NCI-H1694 (cell line): ENCODE measurements around the gene TSFM.

Source experiments
- DNase-seq: peaks from one replicate; lab custom pipeline; 2025; lab: John Stamatoyannopoulos, UW

Gene TSFM

GRCh38 chr12:57782608-57783465, at the start of gene TSFM:
TSS of gene TSFM (plus strand) at chr12:57782787. CDS start at chr12:57782802, 15 bp downstream.
- DNase-seq = peak; percentile 77

GRCh38 chr12:57733928-57734327, 48.7 kb upstream of the TSFM start:
- no peak for DNase-seq

GRCh38 chr12:57734591-57734990, 48.0 kb upstream of the TSFM start:
- no peak for DNase-seq

GRCh38 chr12:57735198-57735855, 47.3 kb upstream of the TSFM start:
- DNase-seq = peak; percentile 20

- DNase-seq = no peak
These were observed 46.4 kb upstream of the TSFM start for GRCh38 chr12:57735952-57736740.

- no peak for DNase-seq
These were observed 45.7 kb upstream of the TSFM start for GRCh38 chr12:57736741-57737466.

- DNase-seq = no peak
These were observed 44.8 kb upstream of the TSFM start for GRCh38 chr12:57737467-57738460.

- DNase-seq = peak; percentile 21
These were observed 43.8 kb upstream of the TSFM start, which contains the start of gene AGAP2 for GRCh38 chr12:57738661-57739237. TSS of gene AGAP2 (minus strand) at chr12:57738742. CDS start at chr12:57738246, 496 bp downstream.

GRCh38 chr12:57739387-57739786, 43.2 kb upstream of the TSFM start:
- no peak for DNase-seq

GRCh38 chr12:57739914-57740538, 42.6 kb upstream of the TSFM start:
- no peak for DNase-seq

GRCh38 chr12:57740656-57741412, 41.8 kb upstream of the TSFM start:
- no peak for DNase-seq

- DNase-seq = no peak
These were observed 41.2 kb upstream of the TSFM start for GRCh38 chr12:57741413-57741789.

GRCh38 chr12:57741844-57742738, 40.5 kb upstream of the TSFM start:
- no peak for DNase-seq

- DNase-seq = no peak
These were observed 38.8 kb upstream of the TSFM start for GRCh38 chr12:57743769-57744168.

GRCh38 chr12:57744194-57744776, 38.3 kb upstream of the TSFM start:
- DNase-seq = no peak

- DNase-seq = peak; percentile 97
These were observed 37.7 kb upstream of the TSFM start, which contains the start of gene TSPAN31 for GRCh38 chr12:57744777-57745484. TSS of gene TSPAN31 (plus strand) at chr12:57745039. CDS start at chr12:57745155, 116 bp downstream.

GRCh38 chr12:57745485-57745881, 37.1 kb upstream of the TSFM start:
- DNase-seq = no peak
